Prostate gland (tissue), 2 donors: Measurements from ENCODE around the gene BBS2.

Experiments used
- CTCF ChIP-seq, 4 experiments: fragments of 200-600 bp in 2 of 4; fragments of 450-650 bp in 2 of 4; sonication (generic) in 2 of 4; IDR thresholded peaks; 1 replicate in 3 of 4; 2 replicates in 1 of 4; pipeline ENCODE4 v1.5.1; 2016 to 2019; ENCODE audit warnings: antibody characterized with exemption in 4 of 4, mild to moderate bottlenecking in 2 of 4, moderate library complexity in 2 of 4
- POLR2A ChIP-seq: fragments of 450-650 bp; IDR thresholded peaks from one replicate; pipeline ENCODE4 v1.6.1; 2016; ENCODE audit warnings: antibody characterized with exemption, mild to moderate bottlenecking
- POLR2AphosphoS5 ChIP-seq: sonication (generic); formaldehyde crosslinking; IDR thresholded peaks from one replicate; pipeline ENCODE4 v1.6.1; 2017; ENCODE audit warnings: antibody characterized with exemption

- TF ChIP-seq CTCF (IDR thresholded peaks at IDR 0.05) (no peak), POLR2A (no peak), POLR2AphosphoS5 (no peak)
These were observed 28.2 kb upstream of the BBS2 start for GRCh38 chr16:56547949-56548567.
